Tibial nerve (tissue), 4 donors: ENCODE measurements around the gene FRAS1. TPM values are rescaled to one million over a fixed set of nuclear protein-coding genes. Genes with fewer than 3 reads are reported as not detected.
"Not testable (repeated sequence)": the region's sequence is repeated elsewhere in the genome, so short reads cannot be mapped to it uniquely, and the experiment has no call there.

Source experiments
- DNase-seq, 2 donors: peaks; one replicate each; pipeline ENCODE4 v3.0.0-alpha.2; 2019; ENCODE audit warnings: low spot score in 2 of 2
- H3K27ac ChIP-seq, 4 donors: fragments of 200-600 bp; sonication (generic) in 3 of 4; one replicate each; pipeline ENCODE4 v1.5.1; 2017 to 2019; ENCODE audit warnings: mild to moderate bottlenecking in 1 of 4
- H3K27me3 ChIP-seq, 2 donors: fragments of 200-600 bp; sonication (generic) in 1 of 2; one replicate each; pipeline versions ENCODE4 v1.5.1 to v1.6.0; 2017 to 2019
- H3K36me3 ChIP-seq, 3 donors: fragments of 200-600 bp; sonication (generic); one replicate each; pipeline ENCODE4 v1.5.1; 2018 to 2019
- H3K4me1 ChIP-seq, 4 donors: fragments of 200-600 bp; sonication (generic) in 3 of 4; one replicate each; pipeline ENCODE4 v1.5.1; 2017 to 2019
- H3K4me3 ChIP-seq, 4 donors: fragments of 200-600 bp; sonication (generic) in 3 of 4; one replicate each; pipeline ENCODE4 v1.5.1; 2017 to 2019; ENCODE audit warnings: mild to moderate bottlenecking in 1 of 4, moderate library complexity in 1 of 4
- H3K9me3 ChIP-seq, 4 donors: fragments of 200-600 bp; sonication (generic) in 3 of 4; one replicate each; pipeline ENCODE4 v1.5.1; 2017 to 2019
- CTCF ChIP-seq, 5 experiments: fragments of 200-600 bp in 3 of 5; fragments of 450-650 bp in 2 of 5; sonication (generic) in 3 of 5; IDR thresholded peaks; one replicate each; pipeline ENCODE4 v1.5.1; 2016 to 2019; ENCODE audit warnings: antibody characterized with exemption in 5 of 5, mild to moderate bottlenecking in 3 of 5, moderate library complexity in 2 of 5
- EP300 ChIP-seq, 2 donors: sonication (generic); formaldehyde crosslinking; IDR thresholded peaks; one replicate each; pipeline ENCODE4 v1.6.1; 2017; ENCODE audit warnings: antibody characterized with exemption in 2 of 2, mild to moderate bottlenecking in 1 of 2
- POLR2A ChIP-seq, 2 donors: fragments of 450-650 bp; IDR thresholded peaks; one replicate each; pipeline ENCODE4 v1.6.1; 2017; ENCODE audit warnings: antibody characterized with exemption in 2 of 2, mild to moderate bottlenecking in 2 of 2, moderate library complexity in 2 of 2
- WGBS, 2 donors: methylation state at CpG; one replicate each; pipeline ENCODE4 v1.1.5; 2018; 5-methylcytosine and 5-hydroxymethylcytosine counted together
- total RNA-seq, 4 donors: library from RNA; depleted of rRNA; stranded (reverse); fragments of >200 nt; gene quantifications; one replicate each; pipeline ENCODE4 v1.1.0, GENCODE V29; 2016

Gene FRAS1
- total RNA-seq, 4 donors from 2014 or later: 3.9 to 6.6 (median 5.1) TPM

DNA sequence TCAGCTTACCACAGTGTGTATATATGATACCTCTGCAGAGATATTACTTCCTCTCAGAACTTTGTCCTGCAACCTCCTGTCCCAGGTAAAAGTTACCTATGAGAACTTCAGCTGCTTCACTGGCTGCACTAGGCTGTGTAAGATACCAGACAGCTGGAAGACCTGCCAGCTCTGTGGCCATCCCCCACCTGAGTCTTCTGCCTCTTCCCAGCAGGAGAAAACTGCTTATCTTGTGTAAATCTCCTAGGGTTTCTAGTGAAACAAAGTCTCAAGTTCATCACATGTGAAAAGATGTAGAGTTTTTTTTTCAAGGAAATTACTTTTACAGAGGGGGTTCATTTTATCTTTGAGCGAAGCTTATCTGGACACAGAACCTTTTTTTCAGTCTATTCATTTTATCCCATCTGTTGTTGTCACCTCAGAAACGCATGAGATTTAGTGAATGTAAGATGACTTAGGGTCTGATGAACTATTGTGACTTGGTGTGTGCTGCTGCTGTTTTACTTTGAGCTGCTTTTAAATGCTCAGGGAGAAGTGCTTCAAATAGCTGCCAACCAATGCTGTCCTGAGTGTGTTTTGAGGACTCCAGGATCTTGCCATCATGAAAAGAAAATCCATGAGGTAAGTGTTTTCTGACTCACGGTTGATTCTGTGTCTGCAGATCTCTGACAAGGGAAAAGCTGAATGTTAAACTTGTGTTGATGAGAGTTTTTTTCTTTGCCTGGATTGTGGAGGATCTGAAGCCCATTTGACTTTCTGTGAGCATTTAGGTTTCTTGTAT lies 187.8 kb downstream of the FRAS1 start:
- Histone ChIP-seq H3K27ac (no peak overlapping the region), H3K4me1 (no peaks in the 10 kb centered on the region), H3K4me3 (no peak overlapping the region), H3K36me3 (no peaks in the 10 kb centered on the region), H3K27me3 (no peaks in the 10 kb centered on the region), H3K9me3 (no peaks in the 10 kb centered on the region)
- 69 to 72% methylated on average over 3 of the region's 3 CpGs for WGBS, 2 donors
- TF ChIP-seq EP300 (IDR thresholded peaks at IDR 0.05) (no peak), POLR2A (IDR thresholded peaks at IDR 0.05) (no peak), CTCF (IDR thresholded peaks at IDR 0.05) (no peak)
- no peak for DNase-seq

DNA sequence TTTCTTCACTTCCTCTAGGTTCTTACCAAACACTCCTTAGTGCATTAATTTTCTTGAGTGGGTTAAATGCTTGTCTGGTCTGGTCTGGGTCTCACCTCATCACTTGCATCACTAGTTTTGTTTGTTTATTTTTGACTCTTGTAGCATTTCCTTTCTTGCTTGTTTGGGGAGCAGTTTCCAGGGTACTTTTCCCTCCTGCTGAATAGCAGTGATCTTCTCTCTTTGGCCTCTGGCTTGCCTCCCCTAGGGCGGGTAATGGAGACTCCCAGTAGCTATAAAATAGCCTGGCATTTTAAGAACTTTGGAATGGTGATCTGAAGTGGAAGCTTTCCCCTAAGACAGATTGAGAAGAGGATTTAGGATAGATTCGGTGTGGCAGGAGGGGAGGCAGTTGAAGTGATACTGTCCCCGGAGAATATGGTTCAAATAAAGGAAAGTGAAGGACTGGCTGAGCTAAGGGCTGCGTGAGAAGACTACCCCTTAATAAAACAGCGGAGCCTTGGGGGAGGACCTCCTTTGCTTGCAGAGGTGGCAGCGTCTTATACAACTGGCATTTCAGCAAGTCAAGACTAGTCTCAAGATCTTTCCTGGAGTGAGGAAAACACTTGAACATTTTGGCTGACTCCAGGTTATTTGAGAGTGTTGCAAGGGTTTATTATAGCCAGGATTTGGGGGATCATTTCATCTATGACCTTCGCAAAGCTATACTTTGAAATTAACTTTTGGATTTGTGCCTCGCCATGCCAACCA lies 190.6 kb downstream of the FRAS1 start:
- 88 to 89% methylated on average over 8 of the region's 8 CpGs for WGBS, 2 donors
- Histone ChIP-seq H3K4me3 (no peak overlapping the region), H3K9me3 (peaks cover 0 to 4% (median 0%) of the 10 kb centered on the region in 4 donors), H3K4me1 (no peaks in the 10 kb centered on the region), H3K27me3 (no peaks in the 10 kb centered on the region), H3K27ac (no peak overlapping the region), H3K36me3 (peaks cover 0 to 6% (median 0%) of the 10 kb centered on the region in 3 donors)
- no peak for DNase-seq
- TF ChIP-seq EP300 (IDR thresholded peaks at IDR 0.05) (no peak), CTCF (IDR thresholded peaks at IDR 0.05) (no peak), POLR2A (IDR thresholded peaks at IDR 0.05) (no peak)

GRCh38 chr4:78250500-78250899 lies 193.4 kb downstream of the FRAS1 start:
- Histone ChIP-seq H3K36me3 (peaks cover 0 to 11% (median 0%) of the 10 kb centered on the region in 3 donors), H3K27ac (no peak overlapping the region), H3K9me3 (peaks cover 0 to 13% (median 0%) of the 10 kb centered on the region in 4 donors), H3K27me3 (no peaks in the 10 kb centered on the region), H3K4me3 (no peak overlapping the region), H3K4me1 (no peaks in the 10 kb centered on the region)
- DNase-seq: no peak
- no peak for TF ChIP-seq EP300 (IDR thresholded peaks at IDR 0.05)
- WGBS, 2 donors: 79% methylated on average over 2 of the region's 2 CpGs

- Histone ChIP-seq H3K36me3 (peaks cover 0 to 11% (median 0%) of the 10 kb centered on the region in 3 donors), H3K9me3 (peaks cover 0 to 13% (median 0%) of the 10 kb centered on the region in 4 donors)
- not testable (repeated sequence) for DNase-seq, H3K4me3 ChIP-seq, H3K27me3 ChIP-seq, H3K27ac ChIP-seq, H3K4me1 ChIP-seq
- 88 to 89% methylated on average over 8 of the region's 8 CpGs for WGBS, 2 donors
Measured at GRCh38 chr4:78252773-78253172, 195.7 kb downstream of the FRAS1 start.

DNA sequence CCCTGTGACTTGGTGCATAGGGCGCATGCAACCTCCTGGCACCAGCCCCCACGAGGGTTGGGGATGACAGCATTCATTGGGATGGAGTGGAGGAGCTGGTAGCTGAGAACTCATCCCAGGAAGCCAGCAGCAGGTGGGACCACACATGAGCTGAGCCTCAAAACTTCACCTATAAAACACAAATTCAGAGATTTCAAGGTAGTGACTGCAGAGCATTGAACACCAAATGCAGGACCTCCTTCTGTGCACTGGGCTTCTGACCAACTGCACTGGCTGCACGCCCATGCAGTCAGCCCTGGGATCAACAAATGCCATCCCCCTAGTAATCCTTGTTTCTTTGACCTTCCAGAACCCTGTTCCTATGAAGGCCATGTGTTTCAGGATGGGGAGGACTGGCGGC lies 197.8 kb downstream of the FRAS1 start:
- Histone ChIP-seq H3K4me1 (no peaks in the 10 kb centered on the region), H3K4me3 (no peak overlapping the region), H3K27ac (no peak overlapping the region), H3K27me3 (no peaks in the 10 kb centered on the region), H3K9me3 (peaks cover 0 to 13% (median 0%) of the 10 kb centered on the region in 4 donors), H3K36me3 (peaks cover 0 to 11% (median 0%) of the 10 kb centered on the region in 3 donors)
- TF ChIP-seq POLR2A (IDR thresholded peaks at IDR 0.05): no peak
- TF ChIP-seq EP300 (IDR thresholded peaks at IDR 0.05): no peak
- TF ChIP-seq CTCF (IDR thresholded peaks at IDR 0.05): no peak
- WGBS, 2 donors: 63 to 70% methylated on average over 4 of the region's 4 CpGs
- no peak for DNase-seq

DNA sequence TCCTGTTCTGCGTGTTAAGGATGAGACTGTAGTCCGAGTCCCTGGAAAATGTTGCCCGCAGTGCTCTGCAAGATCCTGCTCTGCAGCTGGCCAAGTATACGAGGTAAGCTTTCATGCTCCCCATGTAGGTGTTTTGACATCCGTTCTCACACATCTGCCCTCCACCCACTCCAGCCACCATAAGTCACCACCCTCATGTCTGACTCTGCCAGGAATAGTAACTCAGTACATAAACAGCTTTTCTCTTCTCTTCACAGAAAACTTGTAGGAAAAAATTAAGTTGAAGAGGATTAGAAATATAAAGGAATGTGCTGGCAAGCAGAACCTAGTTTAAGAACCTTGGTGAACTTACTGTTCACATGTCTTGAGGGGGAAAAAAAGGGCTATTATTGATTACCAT lies 207.9 kb downstream of the FRAS1 start:
- no peak for DNase-seq
- WGBS, 2 donors: 58 to 61% methylated on average over 5 of the region's 5 CpGs
- H3K36me3 ChIP-seq: peaks cover 0 to 7% (median 0%) of the 10 kb centered on the region in 3 donors

More for the DNA sequence above, 207.9 kb downstream of the FRAS1 start:
- Histone ChIP-seq H3K4me3 (no peak overlapping the region), H3K9me3 (peaks cover 0 to 14% (median 0%) of the 10 kb centered on the region in 4 donors), H3K27ac (no peak overlapping the region), H3K4me1 (peaks cover 0 to 3% (median 0%) of the 10 kb centered on the region in 4 donors), H3K27me3 (no peaks in the 10 kb centered on the region)
- no peak for TF ChIP-seq CTCF (IDR thresholded peaks at IDR 0.05)
